Gastrocnemius medialis (tissue), 4 donors: ENCODE data around the gene SORBS1. TPM values are rescaled to one million over a fixed set of nuclear protein-coding genes. Genes with fewer than 3 reads are reported as not detected.

Source experiments
- ATAC-seq, 2 donors: fragments of 150-250 bp; one replicate each; pipeline ENCODE4 v1.9.1; 2016
- DNase-seq, 2 donors: peaks; one replicate each; pipeline ENCODE4 v3.0.0-alpha.2; 2019
- H3K27ac ChIP-seq, 4 donors: fragments of 200-600 bp; sonication (generic); 1 replicate in 1 of 4; 2 replicates in 3 of 4; pipeline ENCODE4 v1.5.1; 2016 to 2018; ENCODE audit warnings: mild to moderate bottlenecking in 2 of 4, moderate library complexity in 1 of 4
- H3K27me3 ChIP-seq, 3 donors: fragments of 200-600 bp; sonication (generic) in 2 of 3; 1 replicate in 1 of 3; 2 replicates in 2 of 3; pipeline versions ENCODE4 v1.5.1 to v1.6.0; 2016 to 2019; ENCODE audit warnings: mild to moderate bottlenecking in 1 of 3, moderate library complexity in 1 of 3
- H3K36me3 ChIP-seq, 2 donors: fragments of 200-600 bp; sonication (generic) in 1 of 2; one replicate each; pipeline ENCODE4 v1.5.1; 2017 to 2018
- H3K4me1 ChIP-seq, 2 donors: fragments of 200-600 bp; sonication (generic) in 1 of 2; one replicate each; pipeline ENCODE4 v1.5.1; 2016 to 2017; ENCODE audit warnings: mild to moderate bottlenecking in 2 of 2
- H3K4me3 ChIP-seq, 4 donors: fragments of 200-600 bp; sonication (generic) in 3 of 4; 1 replicate in 1 of 4; 2 replicates in 3 of 4; pipeline ENCODE4 v1.5.1; 2016 to 2019; ENCODE audit warnings: mild to moderate bottlenecking in 2 of 4
- H3K9me3 ChIP-seq, 3 donors: fragments of 200-600 bp; sonication (generic) in 2 of 3; 1 replicate in 1 of 3; 2 replicates in 2 of 3; pipeline ENCODE4 v1.5.1; 2016 to 2019
- CTCF ChIP-seq, 5 experiments: fragments of 450-650 bp in 3 of 5; fragments of 200-600 bp in 2 of 5; sonication (generic) in 2 of 5; IDR thresholded peaks in 4 of 5; conservative IDR thresholded peaks in 1 of 5; 1 replicate in 4 of 5; 2 replicates in 1 of 5; pipeline ENCODE4 v1.5.1; 2016 to 2019; ENCODE audit warnings: antibody characterized with exemption in 5 of 5, mild to moderate bottlenecking in 3 of 5, moderate library complexity in 3 of 5
- POLR2A ChIP-seq, 2 donors: fragments of 450-650 bp; IDR thresholded peaks; one replicate each; pipeline ENCODE4 v1.6.1; 2017; ENCODE audit warnings: antibody characterized with exemption in 2 of 2, mild to moderate bottlenecking in 2 of 2, moderate library complexity in 2 of 2
- in situ Hi-C, 4 donors: fragments of 200-750 bp; cut with MboI; loops; one replicate each; pipeline versions ENCODE4 v1.15.0 to v1.8.0; 2017; ENCODE audit warnings: low sequenced_read_pairs in 4 of 4
- intact Hi-C: fragments of 100-400 bp; cut with DNase I; formaldehyde crosslinking; loops from one replicate; pipeline ENCODE4 v1.15.1; 2023; ENCODE audit warnings: low total_unique reads
- total RNA-seq, 4 donors: library from RNA; depleted of rRNA; stranded (reverse); fragments of >200 nt; gene quantifications; one replicate each; pipeline versions ENCODE4 v1.1.0 to v1.2.3, GENCODE V29; 2016

The SORBS1 gene
- total RNA-seq, 4 donors from 2014 or later, result 146 to 331 (median 186) TPM

- in situ Hi-C loops (loop anchor here in 1 of 4 donors (10.0 kb wide), 1 partner anchor 204 kb away; no protein-coding TSS in a partner anchor), intact Hi-C loops (no loop called here)
- no peaks in the 10 kb centered on the region for H3K27me3 ChIP-seq
- ATAC-seq (no peak), DNase-seq (no peak)
- no peak overlapping the region for H3K27ac ChIP-seq
- no peak overlapping the region for H3K4me3 ChIP-seq
- H3K36me3 ChIP-seq, result no peaks in the 10 kb centered on the region
- TF ChIP-seq CTCF (IDR thresholded peaks at IDR 0.05 in 4 of 5, conservative IDR thresholded peaks at IDR 0.05 in 1 of 5) (no peak), POLR2A (IDR thresholded peaks at IDR 0.05) (no peak)
- H3K9me3 ChIP-seq, result no peaks in the 10 kb centered on the region
- H3K4me1 ChIP-seq, result peaks cover 11 to 23% of the 10 kb centered on the region in 2 donors
Observed at GRCh38 chr10:95578619-95579018, 17.4 kb upstream of the SORBS1 start.

DNA sequence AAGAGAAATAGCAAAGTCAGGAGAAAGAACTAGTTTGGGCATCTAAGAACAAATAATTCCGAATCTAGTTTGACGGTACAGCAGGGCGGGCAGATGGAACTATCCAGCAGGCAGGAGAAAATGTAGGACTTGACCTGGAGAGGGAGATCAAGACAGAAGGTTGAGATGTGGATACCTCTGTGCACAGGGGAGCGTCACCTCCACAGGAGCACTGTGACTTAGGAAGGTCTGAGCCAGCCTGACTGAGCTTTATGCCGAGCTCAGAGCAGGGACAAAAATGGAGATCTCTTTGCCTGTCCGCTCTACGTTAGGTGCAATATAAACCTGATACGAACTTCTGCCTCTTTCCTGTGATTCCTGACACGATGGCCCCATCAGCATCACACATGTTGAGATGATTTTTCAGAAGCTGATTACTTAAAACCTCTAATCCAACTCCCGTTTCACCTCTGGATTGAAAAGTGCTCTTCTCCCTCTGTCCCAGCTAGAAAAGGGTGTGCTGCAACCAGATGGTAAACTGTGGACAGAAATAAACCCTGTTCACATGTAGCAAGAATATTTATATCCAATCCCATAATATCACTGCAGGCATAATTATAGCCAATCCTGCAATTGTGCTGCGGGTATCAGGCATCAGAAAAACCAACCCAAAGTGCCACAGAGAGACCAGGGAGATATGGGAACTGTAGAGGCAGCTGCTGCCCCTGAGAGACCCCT lies 13.6 kb upstream of the SORBS1 start:
- Histone ChIP-seq H3K9me3 (no peaks in the 10 kb centered on the region), H3K4me1 (peaks cover 25 to 28% of the 10 kb centered on the region in 2 donors), H3K36me3 (no peaks in the 10 kb centered on the region), H3K27ac (peak overlapping the region in 3 of 4 donors; percentile 27 to 54 (median 36)), H3K27me3 (no peaks in the 10 kb centered on the region), H3K4me3 (peak overlapping the region in 1 of 4 donors; percentile 17)
- no peak for TF ChIP-seq POLR2A (IDR thresholded peaks at IDR 0.05)
- TF ChIP-seq CTCF (IDR thresholded peaks at IDR 0.05 in 4 of 5, conservative IDR thresholded peaks at IDR 0.05 in 1 of 5), result no peak
- DNase-seq (no peak), ATAC-seq (peak in 1 of 2 donors; percentile 18)
- intact Hi-C loops, result no loop called here
- in situ Hi-C loops, result loop anchor here in 1 of 4 donors (10.0 kb wide), 1 partner anchor 200 kb away; no protein-coding TSS in a partner anchor

DNA sequence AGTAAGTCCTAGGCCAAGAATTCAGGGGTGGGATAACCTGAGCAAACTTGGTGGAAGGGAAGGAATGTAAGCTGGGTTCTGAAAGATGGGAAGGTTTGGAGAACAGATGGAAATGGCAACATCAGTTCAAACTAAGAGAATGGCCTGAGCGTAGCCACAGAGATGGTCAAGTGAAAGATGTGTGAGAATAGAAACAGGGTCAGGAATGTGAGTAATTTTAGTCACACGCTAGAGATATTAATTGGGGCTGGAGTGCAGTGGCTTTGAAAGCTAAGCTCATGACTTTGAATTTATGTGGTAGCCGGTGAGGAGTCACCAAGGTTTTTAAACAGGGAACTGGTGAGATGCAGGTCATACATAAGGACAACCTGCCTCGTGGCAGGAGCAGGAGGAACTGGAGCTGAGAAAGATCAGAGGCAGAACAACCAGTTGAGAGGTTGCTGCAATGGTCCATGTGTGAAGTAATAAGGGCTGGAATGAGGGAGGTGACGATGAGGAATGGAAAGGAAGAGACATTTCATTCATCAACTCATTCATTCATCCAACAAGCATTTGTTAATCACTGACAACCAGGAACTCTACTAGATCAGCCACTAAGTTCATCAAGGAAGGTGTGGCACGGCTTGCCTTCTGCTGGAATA lies 12.9 kb upstream of the SORBS1 start:
- in situ Hi-C loops (loop anchor here in 1 of 4 donors (10.0 kb wide), 1 partner anchor 199 kb away; no protein-coding TSS in a partner anchor), intact Hi-C loops (no loop called here)
- Histone ChIP-seq H3K4me3 (no peak overlapping the region), H3K4me1 (peaks cover 25 to 28% of the 10 kb centered on the region in 2 donors), H3K36me3 (no peaks in the 10 kb centered on the region), H3K27ac (peak overlapping the region in 1 of 4 donors; percentile 54), H3K27me3 (no peaks in the 10 kb centered on the region), H3K9me3 (no peaks in the 10 kb centered on the region)
- no peak for DNase-seq
- TF ChIP-seq CTCF (IDR thresholded peaks at IDR 0.05 in 4 of 5, conservative IDR thresholded peaks at IDR 0.05 in 1 of 5), result no peak
- no peak for TF ChIP-seq POLR2A (IDR thresholded peaks at IDR 0.05)
- peak in 1 of 2 donors; percentile 21 for ATAC-seq

GRCh38 chr10:95573527-95573926 lies 12.4 kb upstream of the SORBS1 start:
- Histone ChIP-seq H3K36me3 (no peaks in the 10 kb centered on the region), H3K4me1 (peaks cover 25 to 28% of the 10 kb centered on the region in 2 donors), H3K27ac (peak overlapping the region in 1 of 4 donors; percentile 54), H3K27me3 (no peaks in the 10 kb centered on the region), H3K9me3 (no peaks in the 10 kb centered on the region), H3K4me3 (no peak overlapping the region)
- no peak for TF ChIP-seq CTCF (IDR thresholded peaks at IDR 0.05 in 4 of 5, conservative IDR thresholded peaks at IDR 0.05 in 1 of 5)
- no peak for TF ChIP-seq POLR2A (IDR thresholded peaks at IDR 0.05)
- ATAC-seq (no peak), DNase-seq (no peak)
- intact Hi-C loops (no loop called here), in situ Hi-C loops (loop anchor here in 1 of 4 donors (10.0 kb wide), 1 partner anchor 199 kb away; no protein-coding TSS in a partner anchor)
